Colonic mucosa (tissue), 4 donors: ENCODE measurements around the gene KYNU. TPM values are rescaled to one million over a fixed set of nuclear protein-coding genes. Genes with fewer than 3 reads are reported as not detected.
"Not testable (repeated sequence)": the region's sequence is repeated elsewhere in the genome, so short reads cannot be mapped to it uniquely, and the experiment has no call there.

Experiments used
- DNase-seq: peaks from one replicate; pipeline ENCODE4 v3.0.0-alpha.2; 2020
- H3K27ac ChIP-seq: fragments of 200-600 bp; one replicate; pipeline ENCODE4 v1.8.0; 2021
- H3K27me3 ChIP-seq: fragments of 200-600 bp; one replicate; pipeline ENCODE4 v1.8.0; 2021
- H3K36me3 ChIP-seq: fragments of 200-600 bp; one replicate; pipeline ENCODE4 v1.8.0; 2021
- H3K4me1 ChIP-seq: fragments of 200-600 bp; one replicate; pipeline ENCODE4 v1.8.0; 2021; ENCODE audit warnings: mild to moderate bottlenecking
- H3K4me3 ChIP-seq: fragments of 200-600 bp; one replicate; pipeline ENCODE4 v1.8.0; 2021
- H3K9ac ChIP-seq, 2 donors: one replicate each; pipeline ENCODE4 v1.7.0; 2013; ENCODE audit warnings: control low read depth in 2 of 2, low read depth in 2 of 2, low read length in 2 of 2
- H3K9me3 ChIP-seq: fragments of 200-600 bp; one replicate; pipeline ENCODE4 v1.8.0; 2021
- CTCF ChIP-seq: fragments of 200-600 bp; IDR thresholded peaks from one replicate; pipeline ENCODE4 v1.8.0; 2022; ENCODE audit warnings: antibody characterized with exemption, mild to moderate bottlenecking
- intact Hi-C: fragments of 100-400 bp; cut with DNase I; formaldehyde crosslinking; loops from one replicate; pipeline ENCODE4 v1.14.1; 2022
- total RNA-seq, 2 donors: library from RNA; stranded (reverse); fragmentation: NEBNext Ultra II Directional in 1 of 2; extraction: Animal tissue kit (Norgen Biotek cat#: 25700) in 1 of 2; gene quantifications; one replicate each; pipeline ENCODE4 v1.2.1, GENCODE V29; 2021
- donor health status: healthy.
- donor health status: DM: no; HTN: no; CAD: no.
- donor health status: DM: no; HTN: no; CAD: no.

The KYNU gene
- total RNA-seq, 2 donors from 2014 or later = 0.64 to 2.8 TPM

- intact Hi-C loops = no loop called here
- Histone ChIP-seq H3K27me3 (no peaks in the 10 kb centered on the region), H3K36me3 (no peaks in the 10 kb centered on the region), H3K4me3 (no peak overlapping the region), H3K9ac (no peak overlapping the region), H3K4me1 (no peaks in the 10 kb centered on the region), H3K27ac (no peak overlapping the region), H3K9me3 (no peaks in the 10 kb centered on the region)
- no peak for DNase-seq
- TF ChIP-seq CTCF = no peak
These were observed 18.5 kb upstream of the KYNU start for GRCh38 chr2:142858961-142859360.

GRCh38 chr2:142862299-142862698, 15.2 kb upstream of the KYNU start:
- intact Hi-C loops = no loop called here
- Histone ChIP-seq H3K4me3 (no peak overlapping the region), H3K9me3 (no peaks in the 10 kb centered on the region), H3K36me3 (no peaks in the 10 kb centered on the region), H3K9ac (no peak overlapping the region), H3K27me3 (no peaks in the 10 kb centered on the region), H3K4me1 (peaks cover 4% of the 10 kb centered on the region), H3K27ac (no peak overlapping the region)
- no peak for DNase-seq
- TF ChIP-seq CTCF = no peak

- Histone ChIP-seq H3K9me3 (no peaks in the 10 kb centered on the region), H3K36me3 (no peaks in the 10 kb centered on the region), H3K27ac (no peak overlapping the region), H3K4me3 (no peak overlapping the region), H3K9ac (no peak overlapping the region), H3K27me3 (no peaks in the 10 kb centered on the region), H3K4me1 (peaks cover 4% of the 10 kb centered on the region)
- DNase-seq = no peak
- TF ChIP-seq CTCF = no peak
- intact Hi-C loops = no loop called here
These were observed 14.6 kb upstream of the KYNU start for GRCh38 chr2:142862847-142863246.

DNA sequence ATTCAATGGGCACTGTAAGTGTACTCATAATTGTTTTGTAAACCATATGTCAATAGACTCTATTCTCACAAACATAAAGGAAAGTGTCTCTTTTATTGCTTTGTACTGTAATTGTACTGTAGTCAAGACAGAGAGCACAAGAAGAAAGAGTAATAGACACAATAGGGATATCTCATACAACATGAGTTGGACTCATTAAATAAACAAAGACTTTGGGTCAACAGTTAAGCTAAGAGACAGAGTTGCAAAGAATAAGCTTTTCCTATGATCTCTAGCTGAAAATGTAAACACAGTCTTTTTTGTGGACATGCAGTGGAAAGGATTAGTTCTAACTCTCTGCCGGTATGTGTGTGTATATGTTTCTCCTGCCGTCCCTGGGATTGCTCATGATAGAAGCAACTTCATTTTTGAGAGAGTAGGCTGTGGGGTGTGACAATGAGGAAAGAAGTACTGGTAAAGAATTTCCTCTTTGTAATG, 13.9 kb upstream of the KYNU start:
- DNase-seq = no peak
- no peaks in the 10 kb centered on the region for H3K9me3 ChIP-seq
- no peak overlapping the region for H3K4me3 ChIP-seq
- H3K27me3 ChIP-seq = no peaks in the 10 kb centered on the region
- peaks cover 4% of the 10 kb centered on the region for H3K4me1 ChIP-seq
- intact Hi-C loops = no loop called here
- no peaks in the 10 kb centered on the region for H3K36me3 ChIP-seq
- TF ChIP-seq CTCF = no peak
- H3K27ac ChIP-seq = no peak overlapping the region
- no peak overlapping the region for H3K9ac ChIP-seq

DNA sequence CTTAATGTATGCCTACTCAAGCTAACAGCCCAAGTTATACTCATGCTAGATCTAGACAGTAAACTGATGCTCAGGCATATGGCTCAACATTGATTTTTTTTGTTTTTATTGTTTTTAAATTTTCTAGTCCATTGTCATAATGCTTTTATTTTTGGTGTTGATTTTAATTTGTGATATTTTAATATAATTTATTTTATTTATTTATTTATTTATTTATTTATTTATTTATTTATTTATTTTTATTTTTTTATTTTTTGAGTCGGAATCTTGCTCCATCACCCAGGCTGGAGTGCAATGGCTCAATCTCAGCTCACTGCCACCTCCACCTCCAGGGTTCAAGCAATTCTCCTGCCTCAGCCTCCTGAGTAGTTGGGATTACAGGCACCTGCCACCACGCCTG, 12.9 kb upstream of the KYNU start:
- H3K9ac ChIP-seq, intact Hi-C loops, H3K9me3 ChIP-seq: not testable (repeated sequence)

DNA sequence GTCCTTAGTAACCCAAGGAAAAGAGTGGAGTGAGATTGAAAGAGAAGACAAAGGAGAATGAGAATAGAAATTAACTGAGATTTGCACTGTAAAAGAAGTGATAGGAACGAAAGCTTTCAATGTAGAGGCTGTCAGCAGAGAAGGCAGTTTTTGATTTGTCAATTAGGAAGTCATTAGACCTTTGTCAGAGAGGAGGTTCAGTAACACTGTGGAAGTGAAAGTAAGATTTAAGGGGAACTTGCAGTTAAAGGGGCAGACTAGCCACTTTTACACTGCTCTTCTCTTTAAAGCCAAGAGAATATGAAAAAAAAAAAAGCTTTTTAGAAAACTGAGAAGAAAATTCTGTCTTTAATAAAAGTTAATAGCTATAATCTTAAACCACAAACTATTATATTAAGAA, 11.5 kb upstream of the KYNU start:
- Histone ChIP-seq H3K4me1 (peaks cover 4% of the 10 kb centered on the region), H3K9ac (no peak overlapping the region), H3K36me3 (no peaks in the 10 kb centered on the region), H3K27me3 (no peaks in the 10 kb centered on the region), H3K9me3 (no peaks in the 10 kb centered on the region), H3K27ac (no peak overlapping the region), H3K4me3 (no peak overlapping the region)
- intact Hi-C loops = no loop called here
- TF ChIP-seq CTCF = no peak
- DNase-seq = no peak

More for the DNA sequence above, 12.9 kb upstream of the KYNU start:
- H3K4me3 ChIP-seq, H3K27ac ChIP-seq, H3K4me1 ChIP-seq, H3K36me3 ChIP-seq, H3K27me3 ChIP-seq, DNase-seq: not testable (repeated sequence)
